ENCODE measurements around the gene RPL22.

DNA sequence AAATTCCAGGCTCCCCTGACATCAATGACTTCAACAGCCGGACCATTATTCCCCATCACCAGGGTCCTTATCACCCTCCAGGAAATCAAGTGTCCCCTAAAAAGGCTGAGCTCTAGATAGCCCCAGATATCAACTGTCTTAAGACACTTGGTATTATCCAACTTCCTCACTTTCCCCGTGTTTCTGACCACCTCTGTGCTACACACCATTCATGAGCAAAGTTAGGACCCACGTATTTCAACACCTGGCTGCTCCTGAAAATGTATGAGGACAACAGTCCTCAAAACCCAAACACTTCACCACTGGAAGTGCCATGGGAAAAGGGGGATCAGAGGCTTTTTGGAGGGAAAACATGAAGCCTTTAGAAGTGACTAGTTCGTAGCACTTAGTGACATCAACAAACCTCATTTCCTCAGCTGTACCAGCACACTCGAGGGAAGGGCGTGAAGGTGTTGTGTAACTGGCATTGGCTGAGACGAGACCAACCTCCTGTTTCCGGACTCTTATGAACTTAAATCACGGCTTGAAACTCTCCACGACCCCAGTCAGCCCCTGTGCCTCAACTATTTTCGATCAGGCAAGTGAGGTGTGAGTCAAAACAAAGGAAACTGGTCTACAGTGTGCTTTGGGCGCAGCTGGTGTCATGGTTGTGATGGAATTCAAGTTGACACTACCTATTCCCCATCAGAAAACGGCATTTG, 15.2 kb downstream of the RPL22 start:
- TF ChIP-seq GATA2 (IDR thresholded peaks at IDR 0.05; ENCODE audit: low read depth, low read length) (no peak), GATA3 (IDR thresholded peaks at IDR 0.05; ENCODE audit: low read depth, low read length) (no peak)
